Measurements from ENCODE around the gene TMEM145.

The TMEM145 gene

GRCh38 chr19:42271861-42272534 lies 41.1 kb upstream of the TMEM145 start:
- Histone ChIP-seq H3K36me3 (ENCODE audit: control insufficient read depth in 1 of 2, insufficient read depth in 2 of 2, low read length in 2 of 2) (peaks cover 6 to 46% of the 10 kb centered on the region in 2 donors), H3K4me1 (ENCODE audit: control insufficient read depth in 1 of 2, insufficient read depth in 2 of 2, low read length in 2 of 2) (peaks cover 10 to 51% of the 10 kb centered on the region in 2 donors), H3K9me3 (ENCODE audit: control insufficient read depth in 1 of 2, low read length in 2 of 2) (no peaks in the 10 kb centered on the region), H3K27me3 (ENCODE audit: low read depth, low read length) (no peaks in the 10 kb centered on the region), H3K27ac (ENCODE audit: low read length) (no peak overlapping the region), H3K4me3 (ENCODE audit: low read depth in 1 of 2, low read length in 2 of 2) (no peak overlapping the region)

DNA sequence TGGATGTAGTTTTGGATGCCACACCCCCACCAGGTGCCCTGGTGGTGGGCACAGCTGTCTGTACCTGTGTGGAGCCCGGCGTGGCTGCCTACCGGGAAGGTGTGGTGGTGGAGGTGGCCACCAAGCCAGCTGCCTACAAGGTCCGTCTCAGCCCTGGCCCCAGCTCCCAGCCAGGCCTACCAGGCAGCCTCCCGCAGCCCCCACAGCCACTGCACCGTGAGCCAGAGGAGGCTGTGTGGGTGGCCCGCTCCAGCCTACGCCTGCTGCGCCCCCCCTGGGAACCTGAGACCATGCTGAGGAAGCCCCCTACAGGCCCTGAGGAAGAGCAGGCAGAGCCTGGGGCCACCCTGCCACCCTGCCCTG lies 40.6 kb upstream of the TMEM145 start:
- Histone ChIP-seq H3K9me3 (ENCODE audit: control insufficient read depth in 1 of 2, low read length in 2 of 2) (no peaks in the 10 kb centered on the region), H3K36me3 (ENCODE audit: control insufficient read depth in 1 of 2, insufficient read depth in 2 of 2, low read length in 2 of 2) (peaks cover 6 to 46% of the 10 kb centered on the region in 2 donors), H3K27ac (ENCODE audit: low read length) (no peak overlapping the region), H3K27me3 (ENCODE audit: low read depth, low read length) (no peaks in the 10 kb centered on the region), H3K4me3 (ENCODE audit: low read depth in 1 of 2, low read length in 2 of 2) (no peak overlapping the region), H3K4me1 (ENCODE audit: control insufficient read depth in 1 of 2, insufficient read depth in 2 of 2, low read length in 2 of 2) (peaks cover 14 to 51% of the 10 kb centered on the region in 2 donors)

GRCh38 chr19:42272989-42273406 lies 40.1 kb upstream of the TMEM145 start:
- Histone ChIP-seq H3K4me1 (ENCODE audit: control insufficient read depth in 1 of 2, insufficient read depth in 2 of 2, low read length in 2 of 2) (peaks cover 19 to 53% of the 10 kb centered on the region in 2 donors), H3K27ac (ENCODE audit: low read length) (no peak overlapping the region), H3K4me3 (ENCODE audit: low read depth in 1 of 2, low read length in 2 of 2) (no peak overlapping the region), H3K36me3 (ENCODE audit: control insufficient read depth in 1 of 2, insufficient read depth in 2 of 2, low read length in 2 of 2) (peaks cover 6 to 46% of the 10 kb centered on the region in 2 donors), H3K27me3 (ENCODE audit: low read depth, low read length) (no peaks in the 10 kb centered on the region), H3K9me3 (ENCODE audit: control insufficient read depth in 1 of 2, low read length in 2 of 2) (no peaks in the 10 kb centered on the region)

GRCh38 chr19:42273407-42274064 lies 39.6 kb upstream of the TMEM145 start:
- H3K36me3 ChIP-seq (ENCODE audit: control insufficient read depth in 1 of 2, insufficient read depth in 2 of 2, low read length in 2 of 2): peaks cover 6 to 44% of the 10 kb centered on the region in 2 donors
- H3K4me3 ChIP-seq (ENCODE audit: low read depth in 1 of 2, low read length in 2 of 2): no peak overlapping the region
- H3K9me3 ChIP-seq (ENCODE audit: control insufficient read depth in 1 of 2, low read length in 2 of 2): no peaks in the 10 kb centered on the region
- H3K27ac ChIP-seq (ENCODE audit: low read length): no peak overlapping the region
- H3K27me3 ChIP-seq (ENCODE audit: low read depth, low read length): no peaks in the 10 kb centered on the region
- peaks cover 24 to 58% of the 10 kb centered on the region in 2 donors for H3K4me1 ChIP-seq (ENCODE audit: control insufficient read depth in 1 of 2, insufficient read depth in 2 of 2, low read length in 2 of 2)

DNA sequence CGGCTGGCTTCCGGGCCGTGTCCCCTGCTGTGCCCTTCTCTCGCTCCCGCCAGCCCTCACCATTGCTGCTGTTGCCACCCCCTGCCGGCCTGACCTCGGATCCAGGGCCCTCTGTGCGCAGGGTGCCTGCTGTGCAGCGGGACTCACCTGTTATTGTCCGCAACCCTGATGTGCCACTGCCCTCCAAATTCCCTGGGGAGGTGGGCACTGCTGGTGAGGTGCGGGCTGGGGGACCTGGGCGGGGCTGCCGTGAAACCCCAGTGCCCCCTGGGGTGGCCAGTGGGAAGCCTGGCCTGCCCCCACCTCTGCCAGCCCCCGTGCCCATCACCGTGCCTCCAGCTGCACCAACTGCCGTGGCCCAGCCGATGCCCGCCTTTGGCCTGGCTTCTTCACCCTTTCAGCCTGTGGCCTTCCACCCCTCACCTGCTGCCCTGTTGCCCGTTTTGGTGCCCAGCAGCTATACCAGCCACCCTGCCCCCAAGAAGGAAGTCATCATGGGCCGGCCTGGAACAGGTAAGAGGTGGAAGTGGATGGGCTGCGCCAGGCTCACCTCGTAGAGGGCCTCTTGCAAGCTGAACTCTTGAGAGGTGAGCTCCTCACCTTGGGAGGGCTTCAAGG lies 38.9 kb upstream of the TMEM145 start:
- Histone ChIP-seq H3K9me3 (ENCODE audit: control insufficient read depth in 1 of 2, low read length in 2 of 2) (no peaks in the 10 kb centered on the region), H3K36me3 (ENCODE audit: control insufficient read depth in 1 of 2, insufficient read depth in 2 of 2, low read length in 2 of 2) (peaks cover 6 to 43% of the 10 kb centered on the region in 2 donors), H3K27ac (ENCODE audit: low read length) (no peak overlapping the region), H3K4me3 (ENCODE audit: low read depth in 1 of 2, low read length in 2 of 2) (no peak overlapping the region), H3K4me1 (ENCODE audit: control insufficient read depth in 1 of 2, insufficient read depth in 2 of 2, low read length in 2 of 2) (peaks cover 31 to 64% of the 10 kb centered on the region in 2 donors), H3K27me3 (ENCODE audit: low read depth, low read length) (no peaks in the 10 kb centered on the region)

- Histone ChIP-seq H3K27ac (ENCODE audit: low read length) (no peak overlapping the region), H3K4me3 (ENCODE audit: low read depth in 1 of 2, low read length in 2 of 2) (no peak overlapping the region), H3K36me3 (ENCODE audit: control insufficient read depth in 1 of 2, insufficient read depth in 2 of 2, low read length in 2 of 2) (peaks cover 6 to 35% of the 10 kb centered on the region in 2 donors), H3K4me1 (ENCODE audit: control insufficient read depth in 1 of 2, insufficient read depth in 2 of 2, low read length in 2 of 2) (peaks cover 31 to 65% of the 10 kb centered on the region in 2 donors), H3K9me3 (ENCODE audit: control insufficient read depth in 1 of 2, low read length in 2 of 2) (no peaks in the 10 kb centered on the region), H3K27me3 (ENCODE audit: low read depth, low read length) (no peaks in the 10 kb centered on the region)
Observed at GRCh38 chr19:42275103-42275502, 38.0 kb upstream of the TMEM145 start.

- H3K36me3 ChIP-seq (ENCODE audit: control insufficient read depth in 1 of 2, insufficient read depth in 2 of 2, low read length in 2 of 2): peaks cover 6 to 31% of the 10 kb centered on the region in 2 donors
- H3K4me3 ChIP-seq (ENCODE audit: low read depth in 1 of 2, low read length in 2 of 2): no peak overlapping the region
- H3K27me3 ChIP-seq (ENCODE audit: low read depth, low read length): no peaks in the 10 kb centered on the region
- H3K27ac ChIP-seq (ENCODE audit: low read length): no peak overlapping the region
- peaks cover 30 to 61% of the 10 kb centered on the region in 2 donors for H3K4me1 ChIP-seq (ENCODE audit: control insufficient read depth in 1 of 2, insufficient read depth in 2 of 2, low read length in 2 of 2)
- H3K9me3 ChIP-seq (ENCODE audit: control insufficient read depth in 1 of 2, low read length in 2 of 2): no peaks in the 10 kb centered on the region
Observed at GRCh38 chr19:42275517-42275916, 37.6 kb upstream of the TMEM145 start.

DNA sequence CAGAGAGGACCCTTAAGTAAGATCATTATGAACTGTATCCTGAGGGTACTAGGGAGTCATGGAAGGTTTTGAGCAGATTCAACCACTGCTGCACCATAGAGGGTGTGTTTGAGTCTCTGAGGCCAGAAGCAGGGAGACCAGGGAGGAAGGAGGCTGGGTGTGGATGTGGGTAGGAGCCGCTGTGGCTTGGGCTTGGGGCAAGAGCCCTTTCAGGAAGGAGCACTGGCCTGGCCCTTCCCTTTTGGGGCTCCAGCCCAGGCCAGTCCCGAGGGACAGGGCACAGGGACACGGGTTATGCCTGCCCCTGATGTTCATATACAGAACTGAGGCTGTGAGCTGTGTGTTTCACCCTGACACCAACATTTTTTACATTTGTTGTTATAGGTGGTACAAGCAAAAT lies 36.8 kb upstream of the TMEM145 start:
- Histone ChIP-seq H3K4me1 (ENCODE audit: control insufficient read depth in 1 of 2, insufficient read depth in 2 of 2, low read length in 2 of 2) (peaks cover 28 to 56% of the 10 kb centered on the region in 2 donors), H3K27ac (ENCODE audit: low read length) (peak overlapping the region; percentile 56), H3K9me3 (ENCODE audit: control insufficient read depth in 1 of 2, low read length in 2 of 2) (no peaks in the 10 kb centered on the region), H3K27me3 (ENCODE audit: low read depth, low read length) (no peaks in the 10 kb centered on the region), H3K4me3 (ENCODE audit: low read depth in 1 of 2, low read length in 2 of 2) (no peak overlapping the region), H3K36me3 (ENCODE audit: control insufficient read depth in 1 of 2, insufficient read depth in 2 of 2, low read length in 2 of 2) (peaks cover 6 to 34% of the 10 kb centered on the region in 2 donors)

DNA sequence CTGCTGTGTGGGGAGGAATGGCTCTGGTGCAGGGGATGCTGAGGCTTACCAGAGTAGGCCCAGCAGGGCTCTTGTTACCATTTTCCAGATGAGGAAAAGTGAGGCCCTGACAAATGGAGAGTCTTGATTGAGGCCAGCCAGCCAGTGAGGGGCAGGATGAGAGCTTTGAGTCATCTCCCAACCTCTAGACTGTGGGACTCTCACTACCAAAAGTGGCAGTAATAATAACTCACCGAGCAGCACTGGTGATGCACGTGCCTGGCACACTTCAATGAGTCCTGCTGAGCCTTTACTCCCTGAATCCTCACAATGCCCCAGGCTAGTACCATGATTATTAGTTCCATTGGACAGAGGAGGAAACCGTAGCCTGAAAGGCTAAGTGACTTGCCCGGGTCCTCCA lies 36.3 kb upstream of the TMEM145 start:
- Histone ChIP-seq H3K9me3 (ENCODE audit: control insufficient read depth in 1 of 2, low read length in 2 of 2) (no peaks in the 10 kb centered on the region), H3K27ac (ENCODE audit: low read length) (peak overlapping the region; percentile 56), H3K27me3 (ENCODE audit: low read depth, low read length) (no peaks in the 10 kb centered on the region), H3K36me3 (ENCODE audit: control insufficient read depth in 1 of 2, insufficient read depth in 2 of 2, low read length in 2 of 2) (peaks cover 6 to 36% of the 10 kb centered on the region in 2 donors), H3K4me1 (ENCODE audit: control insufficient read depth in 1 of 2, insufficient read depth in 2 of 2, low read length in 2 of 2) (peaks cover 32 to 58% of the 10 kb centered on the region in 2 donors), H3K4me3 (ENCODE audit: low read depth in 1 of 2, low read length in 2 of 2) (no peak overlapping the region)

GRCh38 chr19:42277821-42278451 lies 35.2 kb upstream of the TMEM145 start:
- H3K27me3 ChIP-seq (ENCODE audit: low read depth, low read length): no peaks in the 10 kb centered on the region
- H3K9me3 ChIP-seq (ENCODE audit: control insufficient read depth in 1 of 2, low read length in 2 of 2): no peaks in the 10 kb centered on the region
- peaks cover 6 to 29% of the 10 kb centered on the region in 2 donors for H3K36me3 ChIP-seq (ENCODE audit: control insufficient read depth in 1 of 2, insufficient read depth in 2 of 2, low read length in 2 of 2)
- peak overlapping the region in 1 of 2 donors; percentile 34 for H3K4me3 ChIP-seq (ENCODE audit: low read depth in 1 of 2, low read length in 2 of 2)
- peak overlapping the region; percentile 63 for H3K27ac ChIP-seq (ENCODE audit: low read length)
- H3K4me1 ChIP-seq (ENCODE audit: control insufficient read depth in 1 of 2, insufficient read depth in 2 of 2, low read length in 2 of 2): peaks cover 37 to 65% of the 10 kb centered on the region in 2 donors

All from muscle layer of duodenum (tissue), 2 donors.